OCI-M1 (cell line): Measurements from ENCODE around the gene TSPAN15.
"Not testable (repeated sequence)": the region's sequence is repeated elsewhere in the genome, so short reads cannot be mapped to it uniquely, and the experiment has no call there.

Experiments
- DNase-seq: peaks from one replicate; lab custom pipeline; 2025; lab: John Stamatoyannopoulos, UW

The TSPAN15 gene

GRCh38 chr10:69488149-69488844 lies 37.0 kb downstream of the TSPAN15 start:
- DNase-seq, result not testable (repeated sequence)

- peak; percentile 19 for DNase-seq
Observed at GRCh38 chr10:69488856-69489255, 37.6 kb downstream of the TSPAN15 start.

GRCh38 chr10:69489506-69490090 lies 38.3 kb downstream of the TSPAN15 start:
- DNase-seq, result no peak

DNA sequence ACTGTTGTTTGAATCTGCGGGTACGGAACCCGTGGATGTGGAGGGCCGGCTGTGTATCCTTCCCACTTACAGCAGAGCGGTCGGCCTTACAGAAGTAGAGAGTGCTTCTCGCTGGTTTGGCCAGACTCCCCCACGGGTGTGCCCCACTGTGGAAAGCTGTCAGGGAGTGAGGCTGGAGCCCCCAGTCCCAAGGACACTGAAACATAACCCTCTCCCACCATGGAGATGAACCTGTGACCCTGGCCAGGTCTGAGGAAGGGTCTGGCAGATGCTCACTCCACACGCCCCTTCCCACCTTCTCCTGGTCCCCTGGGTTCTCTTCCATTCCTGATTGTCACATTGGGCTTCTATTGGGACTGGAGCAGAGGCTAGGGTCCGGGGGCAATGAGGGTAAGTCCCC lies 39.6 kb downstream of the TSPAN15 start:
- DNase-seq, result no peak

- no peak for DNase-seq
Observed at GRCh38 chr10:69491611-69492010, 40.3 kb downstream of the TSPAN15 start.

DNA sequence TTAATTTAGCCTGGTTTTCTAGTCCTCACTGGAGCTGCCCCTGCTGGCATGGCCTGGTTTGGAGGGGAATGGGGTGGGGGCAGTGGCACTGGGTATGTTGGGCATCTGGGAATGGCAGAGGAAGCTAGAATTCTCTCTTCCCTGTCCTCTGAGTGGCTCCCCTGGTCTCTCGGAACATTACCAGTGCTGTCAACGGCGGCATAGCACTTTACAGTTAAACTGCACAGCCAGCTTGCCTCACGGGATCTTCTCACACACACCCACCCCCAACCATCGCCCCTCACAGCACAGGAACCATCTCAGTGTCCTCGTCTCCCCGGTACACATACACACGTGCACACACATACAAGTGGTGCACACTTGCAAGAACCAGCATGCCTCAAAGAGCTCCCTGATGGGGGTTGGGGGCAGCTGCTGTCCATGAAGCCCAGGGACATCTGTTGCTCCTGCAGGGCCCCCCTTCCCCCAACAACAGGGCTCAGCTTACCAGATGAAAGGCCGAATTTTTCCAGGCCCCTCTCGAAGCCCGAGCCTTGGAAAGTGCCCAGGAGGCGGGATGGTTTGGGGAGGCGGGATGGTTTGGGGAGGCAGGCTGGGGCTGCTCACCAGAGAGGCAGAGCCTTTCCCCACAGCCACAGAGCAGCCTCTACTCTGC lies 41.0 kb downstream of the TSPAN15 start:
- DNase-seq, result no peak

- no peak for DNase-seq
Observed at GRCh38 chr10:69492746-69493462, 41.6 kb downstream of the TSPAN15 start.

DNA sequence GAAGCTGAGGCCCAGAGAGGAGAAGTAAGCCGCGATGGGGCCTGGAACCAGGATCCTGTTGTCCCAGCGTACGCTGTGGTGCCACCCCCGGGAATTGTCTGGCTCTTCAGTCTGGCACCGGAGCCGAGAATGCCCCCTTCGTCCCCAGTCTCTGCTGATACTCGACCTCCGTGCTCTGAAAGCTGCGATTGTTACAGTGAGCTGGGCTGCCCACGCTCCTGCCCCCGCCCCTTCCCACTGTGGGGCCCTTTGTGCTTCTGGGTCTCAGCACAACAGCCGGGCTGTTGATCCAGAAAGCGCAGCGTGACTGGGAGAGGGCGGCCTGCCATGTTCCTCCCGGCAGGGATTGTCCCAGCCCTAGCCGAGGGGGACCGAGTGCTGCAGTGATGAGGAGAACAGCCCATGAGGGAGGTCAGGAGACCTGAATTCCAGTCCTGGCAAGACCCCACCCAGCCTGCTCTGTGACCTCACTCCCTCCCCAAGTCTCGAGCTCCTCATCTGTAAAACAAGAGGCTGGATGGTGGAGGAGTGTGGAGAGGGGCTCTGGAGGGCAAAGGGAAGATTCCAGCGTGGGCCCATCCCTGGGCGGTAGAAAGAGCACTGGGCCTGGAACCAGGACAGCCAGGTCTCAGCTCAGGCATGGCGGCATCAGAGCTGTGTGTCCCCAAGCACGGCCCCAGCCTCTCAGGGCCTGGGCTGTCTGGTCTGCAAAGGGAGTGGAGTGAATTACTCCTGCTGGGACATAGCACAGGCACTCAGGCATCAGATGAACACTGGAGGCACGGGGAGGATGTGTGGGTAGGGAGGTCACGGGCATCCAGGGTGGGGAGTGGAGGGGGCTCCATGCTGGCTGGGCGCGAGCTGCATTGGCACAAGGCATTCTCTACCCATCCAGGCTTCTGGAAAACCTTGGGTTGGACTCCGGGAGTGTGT lies 43.6 kb downstream of the TSPAN15 start:
- no peak for DNase-seq

DNA sequence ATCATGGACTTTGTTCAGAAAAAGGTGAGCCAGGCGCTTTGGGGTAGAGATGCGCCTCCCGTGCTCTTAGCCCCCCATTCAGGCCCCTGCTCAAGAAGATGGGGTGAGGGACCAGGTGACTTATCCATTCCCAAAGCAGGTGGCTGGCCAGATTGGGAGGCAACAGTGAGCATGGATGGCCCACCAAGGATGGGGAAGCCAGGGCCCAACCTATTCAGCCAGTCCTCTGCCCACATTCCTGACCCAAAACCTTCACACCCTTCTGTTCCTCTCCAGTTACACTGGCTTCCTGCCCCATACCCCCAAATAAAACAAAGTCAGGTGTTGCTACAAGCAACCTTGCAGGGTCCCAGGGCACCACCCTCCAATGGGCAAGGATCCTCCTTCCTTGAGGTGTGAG lies 44.4 kb downstream of the TSPAN15 start:
- no peak for DNase-seq

DNA sequence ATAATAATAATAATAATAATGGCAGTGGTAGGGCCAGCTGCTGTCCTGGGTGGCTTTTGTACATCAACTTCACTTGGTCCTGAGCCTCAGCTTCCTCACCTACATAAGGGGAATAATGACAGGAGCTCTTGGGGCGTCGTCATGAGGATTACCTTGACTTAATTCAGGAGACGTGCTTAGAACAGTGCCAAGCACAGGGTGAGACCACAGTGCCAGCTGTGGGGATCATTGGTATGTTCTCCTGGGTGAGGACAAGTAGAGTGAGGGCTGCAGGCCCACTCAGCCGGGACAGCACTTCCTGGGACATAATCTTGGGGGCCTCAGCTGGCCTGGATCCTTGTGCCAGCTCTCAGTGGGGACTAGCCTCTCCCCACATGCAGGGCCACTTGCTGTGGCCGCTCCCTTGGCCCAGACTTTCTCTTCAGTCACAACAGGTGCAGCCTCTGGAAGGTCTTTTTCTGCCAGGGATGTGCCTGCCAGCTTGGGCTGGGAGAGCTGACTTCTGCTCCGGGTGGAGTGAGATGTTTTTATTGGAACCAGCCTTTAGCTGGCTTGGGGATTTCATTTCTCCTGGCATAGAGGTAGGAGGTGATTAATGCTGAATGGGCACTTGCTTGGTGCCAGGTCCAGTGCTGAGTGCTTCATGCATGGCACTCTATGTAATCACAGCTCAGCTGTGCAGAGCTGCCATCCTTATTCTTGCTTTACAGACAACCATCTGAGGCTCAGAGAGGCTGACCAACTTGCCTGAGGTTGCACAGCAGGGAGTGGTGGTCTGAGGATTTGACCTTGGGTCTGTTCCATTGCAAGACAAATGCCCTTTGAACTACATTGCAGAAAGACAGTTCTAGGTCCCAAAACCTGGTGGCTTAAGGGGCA lies 45.3 kb downstream of the TSPAN15 start:
- no peak for DNase-seq

DNA sequence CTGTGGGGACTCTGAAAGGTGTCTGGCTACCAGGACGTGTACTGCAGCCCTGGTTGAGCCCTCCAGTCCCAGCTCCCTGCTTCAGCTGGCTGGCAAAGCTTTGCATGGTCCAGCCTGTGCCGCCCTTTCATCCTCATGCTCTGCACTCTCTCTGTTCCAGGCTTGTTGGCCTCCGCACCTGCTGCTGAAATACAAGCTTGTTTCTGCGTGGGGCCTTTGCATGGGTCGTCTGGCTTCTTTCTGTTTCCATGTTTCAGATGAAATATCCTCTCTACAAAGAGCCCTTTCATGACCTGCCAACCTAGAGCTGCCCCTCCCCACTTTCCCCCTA lies 45.9 kb downstream of the TSPAN15 start:
- DNase-seq, result no peak

DNA sequence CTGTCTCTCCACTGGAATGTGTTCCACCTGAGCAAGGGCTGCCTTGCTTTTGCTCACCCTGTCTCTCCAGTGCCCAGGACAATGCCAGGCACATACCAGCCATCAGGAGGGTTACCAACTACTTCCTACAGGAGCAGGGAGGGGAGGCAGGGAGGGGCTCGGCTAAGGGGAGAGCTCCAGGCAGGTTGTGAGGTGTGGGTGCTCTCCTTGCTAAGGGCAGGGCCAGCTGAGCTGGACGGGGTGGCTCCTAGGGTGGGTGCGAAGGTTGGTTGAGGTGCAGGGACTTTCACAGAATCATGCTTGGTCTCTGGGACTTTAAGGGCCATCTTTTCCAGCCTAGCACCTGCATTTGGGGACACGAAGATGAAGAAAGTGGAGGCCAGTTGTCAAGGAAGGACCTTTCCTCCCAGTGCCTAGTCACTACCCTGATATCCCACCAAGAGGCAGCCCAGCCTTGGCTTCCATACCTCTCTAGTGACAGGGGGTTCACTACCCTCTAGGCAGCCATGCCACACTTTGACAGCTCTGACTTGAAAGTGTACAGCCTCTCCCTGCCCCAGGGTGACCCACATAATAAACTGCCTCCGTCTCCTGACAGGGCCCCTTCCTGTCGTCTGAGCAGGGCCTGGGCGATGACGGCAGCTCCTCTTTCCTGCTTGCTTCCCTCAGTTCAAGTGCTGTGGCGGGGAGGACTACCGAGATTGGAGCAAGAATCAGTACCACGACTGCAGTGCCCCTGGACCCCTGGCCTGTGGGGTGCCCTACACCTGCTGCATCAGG lies 46.5 kb downstream of the TSPAN15 start:
- no peak for DNase-seq

DNA sequence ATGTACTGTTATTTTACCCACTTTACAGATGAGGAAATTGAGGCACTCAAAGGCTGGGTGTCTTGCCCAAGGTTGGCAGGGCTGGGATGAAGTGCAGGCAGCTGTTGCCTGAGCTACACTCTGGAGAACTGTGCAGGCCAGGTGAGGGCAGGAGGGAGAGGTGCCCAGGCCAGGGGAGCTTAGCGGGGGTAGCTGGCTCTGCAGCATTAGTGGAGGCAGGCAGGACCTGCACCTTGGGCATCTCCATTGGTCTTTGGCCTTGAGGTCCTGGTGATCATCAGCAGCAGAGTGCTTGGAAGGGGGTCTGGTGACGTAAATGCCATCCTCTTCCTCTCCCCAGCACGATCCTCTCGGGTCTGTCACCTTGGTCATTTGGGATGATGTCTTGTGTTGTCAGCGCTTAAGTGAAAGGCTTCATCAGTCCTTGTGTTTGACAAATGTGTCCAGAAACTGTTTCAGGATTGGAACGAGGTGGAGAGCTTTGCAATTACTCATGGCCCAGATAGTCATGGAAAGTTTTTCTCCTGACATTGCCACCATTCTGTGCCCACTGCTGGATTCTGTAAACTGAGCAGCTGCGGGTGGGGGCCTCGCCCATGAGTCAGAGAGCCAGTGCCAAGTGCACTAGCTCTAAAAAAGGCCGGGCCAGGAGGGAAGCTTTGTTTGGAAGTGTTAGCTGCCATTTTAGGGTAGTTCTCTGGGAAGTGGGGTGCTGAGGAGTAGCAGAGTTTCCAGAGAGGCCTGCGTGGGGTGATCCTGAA lies 47.6 kb downstream of the TSPAN15 start:
- DNase-seq, result no peak

DNA sequence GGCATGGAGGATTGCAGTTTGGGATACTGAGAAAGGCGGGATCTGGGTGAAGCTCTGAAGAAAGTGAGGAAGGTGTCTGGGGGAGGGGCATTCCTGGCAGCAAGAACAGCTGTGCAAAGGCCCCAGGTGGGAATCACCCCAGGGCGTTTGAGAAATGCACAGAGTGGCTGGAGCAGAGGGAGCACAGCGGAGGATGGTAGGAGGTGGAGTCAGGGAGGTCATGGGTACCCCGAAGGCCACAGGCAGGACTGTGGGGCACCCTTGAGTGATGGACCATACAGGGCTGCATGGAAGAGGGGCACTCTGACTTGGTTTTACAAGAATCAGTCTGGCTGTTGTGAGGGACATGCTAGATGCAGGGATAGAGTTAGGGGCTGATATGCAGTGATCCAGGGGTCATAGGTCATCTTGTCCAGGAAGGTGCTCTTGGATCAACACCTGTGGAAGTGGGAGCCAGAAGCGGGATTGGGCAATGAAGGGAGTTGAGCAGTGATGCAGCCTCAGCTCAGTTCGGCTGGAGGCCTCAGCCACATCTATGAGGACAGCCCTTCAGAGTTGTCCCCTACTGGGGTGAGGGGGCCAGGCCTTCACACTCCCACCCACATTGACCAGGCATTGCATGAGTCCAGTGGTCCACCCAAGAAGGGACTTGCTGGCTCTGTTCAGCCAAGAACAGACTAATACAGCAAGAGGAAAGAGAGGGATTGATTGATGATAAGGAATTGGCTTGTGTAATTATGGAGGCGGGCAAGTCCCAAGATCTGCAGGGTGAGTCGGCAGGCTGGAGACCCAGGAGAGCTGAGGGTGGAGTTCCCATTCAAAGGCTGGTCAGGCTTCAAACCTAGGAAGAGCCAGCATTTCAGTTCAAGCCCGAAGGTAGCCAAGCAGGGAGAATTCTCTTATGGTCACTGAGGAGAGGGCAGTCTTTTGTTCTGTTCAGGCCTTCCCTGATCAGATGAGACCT lies 48.7 kb downstream of the TSPAN15 start:
- no peak for DNase-seq

GRCh38 chr10:69500864-69501468 lies 49.7 kb downstream of the TSPAN15 start:
- no peak for DNase-seq

DNA sequence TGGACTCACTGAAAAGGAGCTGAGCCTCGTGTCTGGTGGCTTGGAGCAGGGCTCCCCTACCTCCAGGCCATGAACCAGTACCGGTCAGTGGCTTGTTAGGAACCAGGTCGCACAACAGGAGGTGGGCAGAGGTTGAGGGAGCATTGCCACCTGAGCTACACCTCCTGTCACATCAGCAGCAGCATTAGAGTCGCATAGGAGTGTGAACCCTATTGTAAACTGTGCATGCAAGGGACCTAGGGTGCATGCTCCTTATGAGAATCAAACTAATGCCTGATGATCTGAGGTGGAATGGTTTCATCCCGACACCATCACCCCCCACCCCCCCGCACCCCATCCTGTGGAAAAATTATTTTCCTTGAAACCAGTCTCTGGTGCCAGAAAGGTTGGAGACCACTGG lies 50.4 kb downstream of the TSPAN15 start:
- no peak for DNase-seq

GRCh38 chr10:69502589-69502988 lies 51.3 kb downstream of the TSPAN15 start:
- no peak for DNase-seq
